HepG2 (cell line): ENCODE measurements around the gene WDR54. TPM values are rescaled to one million over a fixed set of nuclear protein-coding genes. Genes with fewer than 3 reads are reported as not detected.

Source experiments
- ARID2 ChIP-seq: sonication (generic); formaldehyde crosslinking; IDR thresholded peaks from 2 replicates; pipeline ENCODE4 v1.8.1; 2022; ENCODE audit warnings: mild to moderate bottlenecking, missing genetic modification reagents, borderline replicate concordance
- BCL3 ChIP-seq: sonication (generic); formaldehyde crosslinking; IDR thresholded peaks from 2 replicates; pipeline ENCODE4 v1.5.1; 2020; ENCODE audit warnings: mild to moderate bottlenecking, missing genetic modification reagents, moderate library complexity
- CERS6 ChIP-seq: sonication (generic); formaldehyde crosslinking; IDR thresholded peaks from 2 replicates; pipeline ENCODE4 v1.5.0; 2020; ENCODE audit warnings: missing genetic modification reagents
- HDAC2 ChIP-seq: sonication (generic); formaldehyde crosslinking; IDR thresholded peaks from 2 replicates; pipeline ENCODE4 v1.4.0; 2020; ENCODE audit warnings: missing genetic modification reagents
- KLF9 ChIP-seq: IDR thresholded peaks from 2 replicates; pipeline ENCODE4 v1.6.1; 2016; ENCODE audit warnings: low read depth
- MATR3 ChIP-seq: sonication (generic); formaldehyde crosslinking; IDR thresholded peaks from 2 replicates; pipeline ENCODE4 v1.4.0; 2020; ENCODE audit warnings: missing genetic modification reagents
- NONO ChIP-seq, 2 experiments: fragments of 450-650 bp in 1 of 2; sonication (generic) in 1 of 2; formaldehyde crosslinking in 1 of 2; IDR thresholded peaks in 1 of 2; conservative IDR thresholded peaks in 1 of 2; 2 replicates each; pipeline versions ENCODE4 v1.6.1 to v1.8.0; 2017 to 2022; ENCODE audit warnings: mild to moderate bottlenecking in 1 of 2, missing genetic modification reagents in 1 of 2, moderate library complexity in 1 of 2
- NR1H2 ChIP-seq: sonication (generic); formaldehyde crosslinking; IDR thresholded peaks from 2 replicates; pipeline ENCODE4 v1.8.1; 2022; ENCODE audit warnings: low read depth, missing genetic modification reagents, borderline replicate concordance
- PAXIP1 ChIP-seq: sonication (generic); formaldehyde crosslinking; conservative IDR thresholded peaks from 2 replicates; pipeline ENCODE4 v1.4.0; 2020; ENCODE audit warnings: mild to moderate bottlenecking, missing genetic modification reagents, moderate library complexity
- SAFB2 ChIP-seq: sonication (generic); formaldehyde crosslinking; IDR thresholded peaks from 2 replicates; pipeline ENCODE4 v1.5.1; 2020; ENCODE audit warnings: missing genetic modification reagents, low read depth, mild to moderate bottlenecking, borderline replicate concordance
- ZFP90 ChIP-seq: sonication (generic); formaldehyde crosslinking; IDR thresholded peaks from 2 replicates; pipeline ENCODE4 v1.8.0; 2022; ENCODE audit warnings: missing genetic modification reagents, mild to moderate bottlenecking, inconsistent platforms, borderline replicate concordance
- ZNF142 ChIP-seq: sonication (generic); formaldehyde crosslinking; IDR thresholded peaks from 2 replicates; pipeline ENCODE4 v1.4.0; 2020; ENCODE audit warnings: missing genetic modification reagents
- ZNF773 ChIP-seq: sonication (generic); formaldehyde crosslinking; IDR thresholded peaks from 2 replicates; pipeline ENCODE4 v1.4.0; 2020; ENCODE audit warnings: missing genetic modification reagents, borderline replicate concordance
- ZNF883 ChIP-seq: sonication (generic); formaldehyde crosslinking; IDR thresholded peaks from 2 replicates; pipeline ENCODE4 v1.5.1; 2020; ENCODE audit warnings: mild to moderate bottlenecking, missing genetic modification reagents; ENCODE audit errors: not compliant biosample characterization
- polyA plus RNA-seq, 8 experiments: library from polyadenylated mRNA; depleted of rRNA in 3 of 8; stranded (reverse) in 7 of 8; unstranded in 1 of 8; fragments of >200 nt; fragmentation: Illumina TruSeq in 4 of 8; extraction: Trizol in 4 of 8; gene quantifications; 2 replicates each; pipeline versions ENCODE4 v1.2.1 to v1.2.3, GENCODE V29; 2011 to 2016; ENCODE audit warnings: low read depth in 4 of 8, missing spikeins in 1 of 8, mixed read lengths in 1 of 8; ENCODE audit not compliant: insufficient read depth in 1 of 8
- total RNA-seq, 5 experiments: library from RNA; depleted of rRNA; stranded (reverse); fragments of >200 nt; fragmentation: Illumina TruSeq; extraction: Trizol; gene quantifications; 2 replicates each; pipeline ENCODE4 v1.2.3, GENCODE V29; 2016; ENCODE audit warnings: low read depth in 1 of 5

WDR54 gene
- total and polyA plus RNA-seq, 2 of the 13 experiments (the other 11 are each of a cell fraction or from before 2014, with no cell fraction given), result 2.0 to 17.3 TPM

- TF ChIP-seq ZFP90 (CRISPR knock-in tag) (0 out of 2 replicates have a peak, but pooled peaks have one; percentile 39), SAFB2 (CRISPR knock-in tag) (peak; percentile 68), ZNF883 (peak; percentile 67), ZNF142 (CRISPR knock-in tag) (no peak), HDAC2 (CRISPR knock-in tag) (peak; percentile 89), NONO (IDR thresholded peaks at IDR 0.05) (no peak), NONO (CRISPR knock-in tag; conservative IDR thresholded peaks at IDR 0.05) (peak; percentile 98), NR1H2 (CRISPR knock-in tag) (no peak; the same call in 1 of the 2 replicates), KLF9 (CRISPR knock-in tag) (no peak), CERS6 (CRISPR knock-in tag) (no peak), ZNF773 (CRISPR knock-in tag) (no peak), MATR3 (CRISPR knock-in tag) (no peak), BCL3 (CRISPR knock-in tag) (peak; percentile 74; the same call in 1 of the 2 replicates), PAXIP1 (CRISPR knock-in tag) (peak; percentile 99), ARID2 (0 out of 2 replicates have a peak, but pooled peaks have one; percentile 70)
Observed at GRCh38 chr2:74429487-74430451, 8.2 kb downstream of the WDR54 start (continued).
